GM12801 (cell line): ENCODE results near the gene TAF3.

ENCODE experiments used
- TF ChIP-seq, protein P1 (sequence below): IDR thresholded peaks from one replicate; pipeline ENCODE4 v1.5.1; 2011; ENCODE audit warnings: control low read depth; ENCODE audit not compliant: insufficient read length; ENCODE audit errors: extremely low read depth

Gene TAF3, protein sequence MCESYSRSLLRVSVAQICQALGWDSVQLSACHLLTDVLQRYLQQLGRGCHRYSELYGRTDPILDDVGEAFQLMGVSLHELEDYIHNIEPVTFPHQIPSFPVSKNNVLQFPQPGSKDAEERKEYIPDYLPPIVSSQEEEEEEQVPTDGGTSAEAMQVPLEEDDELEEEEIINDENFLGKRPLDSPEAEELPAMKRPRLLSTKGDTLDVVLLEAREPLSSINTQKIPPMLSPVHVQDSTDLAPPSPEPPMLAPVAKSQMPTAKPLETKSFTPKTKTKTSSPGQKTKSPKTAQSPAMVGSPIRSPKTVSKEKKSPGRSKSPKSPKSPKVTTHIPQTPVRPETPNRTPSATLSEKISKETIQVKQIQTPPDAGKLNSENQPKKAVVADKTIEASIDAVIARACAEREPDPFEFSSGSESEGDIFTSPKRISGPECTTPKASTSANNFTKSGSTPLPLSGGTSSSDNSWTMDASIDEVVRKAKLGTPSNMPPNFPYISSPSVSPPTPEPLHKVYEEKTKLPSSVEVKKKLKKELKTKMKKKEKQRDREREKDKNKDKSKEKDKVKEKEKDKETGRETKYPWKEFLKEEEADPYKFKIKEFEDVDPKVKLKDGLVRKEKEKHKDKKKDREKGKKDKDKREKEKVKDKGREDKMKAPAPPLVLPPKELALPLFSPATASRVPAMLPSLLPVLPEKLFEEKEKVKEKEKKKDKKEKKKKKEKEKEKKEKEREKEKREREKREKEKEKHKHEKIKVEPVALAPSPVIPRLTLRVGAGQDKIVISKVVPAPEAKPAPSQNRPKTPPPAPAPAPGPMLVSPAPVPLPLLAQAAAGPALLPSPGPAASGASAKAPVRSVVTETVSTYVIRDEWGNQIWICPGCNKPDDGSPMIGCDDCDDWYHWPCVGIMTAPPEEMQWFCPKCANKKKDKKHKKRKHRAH

DNA sequence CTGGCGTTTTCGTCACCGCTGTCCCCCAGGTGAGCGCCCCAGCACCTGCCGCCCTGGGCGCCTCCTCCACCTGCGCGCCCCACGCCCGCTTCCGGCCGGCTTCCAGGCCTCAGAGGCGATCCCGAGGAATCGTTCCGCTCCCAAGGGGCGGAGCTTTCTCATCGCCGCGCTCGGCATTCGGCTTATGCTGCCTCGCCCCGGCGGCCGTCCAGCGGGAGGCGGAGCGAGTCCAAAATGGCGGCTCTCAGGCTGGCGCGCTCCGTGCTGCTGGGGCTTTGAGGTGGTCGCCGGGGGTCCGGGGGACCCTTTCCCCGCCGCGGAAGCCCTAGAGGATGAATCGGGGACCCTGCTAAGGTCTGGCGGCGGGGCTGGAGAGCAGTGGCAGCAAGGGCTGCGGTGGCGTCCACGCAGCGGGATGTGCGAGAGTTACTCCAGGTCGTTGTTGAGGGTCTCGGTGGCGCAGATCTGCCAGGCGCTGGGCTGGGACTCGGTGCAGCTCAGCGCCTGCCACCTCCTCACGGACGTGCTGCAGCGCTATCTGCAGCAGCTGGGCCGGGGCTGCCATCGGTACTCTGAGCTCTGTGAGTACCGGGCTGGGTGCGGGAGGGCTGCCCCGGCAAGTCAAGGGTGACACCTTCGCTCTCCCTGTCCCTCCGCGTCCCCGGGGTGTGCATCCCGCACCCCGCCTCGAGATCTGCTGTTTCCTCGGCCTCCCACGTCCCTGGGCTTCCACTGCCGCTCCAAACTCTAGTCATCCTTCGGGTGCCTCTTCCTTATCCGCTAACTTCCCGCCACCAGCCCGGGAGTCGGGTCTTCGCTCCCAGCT, at the start of gene TAF3:
TSS of gene TAF3 (plus strand) at position 211 of the 826 bp plus-strand sequence. CDS start at position 416, 205 bp downstream.
- TF ChIP-seq, protein P1, sequence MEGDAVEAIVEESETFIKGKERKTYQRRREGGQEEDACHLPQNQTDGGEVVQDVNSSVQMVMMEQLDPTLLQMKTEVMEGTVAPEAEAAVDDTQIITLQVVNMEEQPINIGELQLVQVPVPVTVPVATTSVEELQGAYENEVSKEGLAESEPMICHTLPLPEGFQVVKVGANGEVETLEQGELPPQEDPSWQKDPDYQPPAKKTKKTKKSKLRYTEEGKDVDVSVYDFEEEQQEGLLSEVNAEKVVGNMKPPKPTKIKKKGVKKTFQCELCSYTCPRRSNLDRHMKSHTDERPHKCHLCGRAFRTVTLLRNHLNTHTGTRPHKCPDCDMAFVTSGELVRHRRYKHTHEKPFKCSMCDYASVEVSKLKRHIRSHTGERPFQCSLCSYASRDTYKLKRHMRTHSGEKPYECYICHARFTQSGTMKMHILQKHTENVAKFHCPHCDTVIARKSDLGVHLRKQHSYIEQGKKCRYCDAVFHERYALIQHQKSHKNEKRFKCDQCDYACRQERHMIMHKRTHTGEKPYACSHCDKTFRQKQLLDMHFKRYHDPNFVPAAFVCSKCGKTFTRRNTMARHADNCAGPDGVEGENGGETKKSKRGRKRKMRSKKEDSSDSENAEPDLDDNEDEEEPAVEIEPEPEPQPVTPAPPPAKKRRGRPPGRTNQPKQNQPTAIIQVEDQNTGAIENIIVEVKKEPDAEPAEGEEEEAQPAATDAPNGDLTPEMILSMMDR = no peak

DNA sequence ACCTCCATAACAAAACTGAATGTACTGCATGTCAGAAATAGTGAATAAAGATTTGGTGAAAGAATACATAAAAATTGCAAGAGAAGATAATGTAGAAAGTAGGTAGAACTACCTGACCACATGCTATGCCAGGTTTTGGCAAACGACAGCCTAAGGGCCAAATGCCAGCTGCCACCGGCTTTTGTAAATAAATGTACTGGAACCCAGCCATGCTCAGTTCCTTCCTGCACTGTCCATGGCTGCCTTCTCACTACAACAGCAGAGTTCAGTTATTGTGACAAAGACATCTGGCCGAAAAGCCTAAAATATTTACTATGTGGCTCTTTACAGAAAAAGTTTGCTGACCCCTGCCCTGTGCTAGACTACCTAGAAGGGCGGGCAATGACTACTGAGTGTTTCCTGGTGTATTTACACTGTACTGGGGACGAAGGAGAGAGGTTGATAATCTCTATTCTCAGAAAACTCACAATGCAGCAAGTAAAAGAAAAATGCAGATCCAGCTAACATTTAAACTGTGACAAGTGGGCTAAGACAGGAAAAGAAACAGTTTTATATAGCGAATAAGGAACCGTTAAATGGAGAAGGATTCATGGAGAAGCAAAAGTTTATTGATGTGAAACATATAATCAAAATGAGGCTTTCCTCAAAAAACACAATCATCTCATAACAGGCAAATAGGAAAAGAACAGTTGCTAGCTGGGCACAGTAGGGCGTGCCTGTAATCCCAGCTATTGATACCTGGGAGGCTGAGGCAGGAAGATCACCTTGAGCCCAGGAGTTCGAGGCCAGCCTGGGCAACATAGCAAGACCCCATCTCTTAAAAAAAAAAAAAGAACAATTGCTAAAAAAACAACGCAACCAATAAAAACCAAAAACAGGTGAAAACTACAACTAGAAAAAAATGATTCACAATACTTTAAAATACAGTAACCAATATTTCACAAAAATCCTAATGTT, 44.2 kb upstream of the TAF3 start:
- TF ChIP-seq, protein P1 = no peak

DNA sequence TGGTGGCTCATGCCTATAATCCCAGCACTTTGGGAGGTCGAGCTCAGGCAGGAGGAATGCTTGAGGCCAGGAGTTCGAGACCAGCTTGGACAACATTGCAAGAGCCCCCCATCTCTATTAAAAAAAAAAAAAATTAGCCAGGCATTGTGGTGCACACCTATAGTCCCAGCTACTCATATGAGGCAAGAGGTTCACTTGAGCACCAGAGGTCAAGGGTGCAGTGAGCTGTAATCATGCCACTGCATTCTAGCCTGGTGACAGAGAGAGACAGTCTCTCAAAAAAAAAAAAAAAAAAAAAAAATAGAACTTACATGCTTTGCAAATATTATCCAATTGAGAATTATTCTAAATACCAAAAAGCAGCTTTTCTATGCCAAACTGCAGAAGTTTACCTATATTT, 41.5 kb upstream of the TAF3 start:
- TF ChIP-seq, protein P1 = no peak

DNA sequence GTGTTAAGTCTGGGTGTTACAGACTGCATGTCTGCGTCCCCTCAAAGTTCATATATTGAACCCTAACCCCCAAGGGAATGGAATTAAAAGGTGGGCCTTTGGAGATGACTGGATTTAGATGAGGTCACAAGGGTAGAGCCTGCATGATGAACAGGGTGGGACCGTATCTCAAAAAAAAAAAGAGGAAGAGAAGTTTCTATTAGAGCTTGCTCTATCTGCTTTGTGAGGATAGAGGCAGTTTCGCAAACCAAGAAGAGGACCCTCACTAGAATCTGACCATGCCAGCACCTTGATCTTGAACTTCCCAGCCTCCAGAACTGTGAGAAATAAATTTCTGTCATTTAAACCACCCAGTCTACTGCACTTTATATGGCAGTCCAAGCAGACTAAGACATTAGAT, 31.9 kb upstream of the TAF3 start:
- TF ChIP-seq, protein P1 = no peak

DNA sequence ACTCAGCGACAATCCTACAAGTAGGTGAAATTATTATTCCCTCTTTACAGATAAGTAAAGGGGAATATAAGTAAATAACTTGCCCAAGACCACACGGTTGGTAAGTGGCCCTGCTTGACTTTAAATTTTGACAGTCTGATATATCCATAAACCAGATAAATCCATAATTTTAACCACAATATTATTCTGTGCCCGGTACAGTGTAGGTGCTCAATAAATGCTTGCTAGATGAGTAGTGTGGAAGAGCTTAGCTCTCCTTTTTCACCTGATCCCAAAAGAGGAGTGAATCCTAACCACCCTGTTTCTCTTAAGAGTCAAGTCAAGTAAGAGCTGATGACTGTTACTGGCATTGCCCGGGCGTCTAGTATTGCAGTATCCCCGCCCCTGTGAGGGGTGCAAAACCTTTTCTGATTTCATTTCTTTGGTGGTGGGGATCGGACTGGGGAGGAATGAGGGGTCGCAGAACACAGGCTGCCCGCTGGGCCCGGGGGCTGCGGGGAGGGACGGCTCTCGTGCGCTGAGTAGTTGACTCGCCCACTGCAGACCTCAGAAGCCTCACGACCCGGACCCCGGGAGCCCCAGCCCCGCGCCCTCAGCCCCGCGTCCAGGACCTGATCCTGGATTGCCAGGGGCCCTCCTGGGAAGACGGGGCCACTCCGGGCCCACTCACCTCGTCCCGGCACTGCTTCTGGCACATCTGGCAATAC, 31.0 kb upstream of the TAF3 start:
- TF ChIP-seq, protein P1 = no peak
